Neural cell (in vitro differentiated cells): ENCODE data around the gene FSD1L.

Experiments used
- MXI1 ChIP-seq: fragments of 450-650 bp; conservative IDR thresholded peaks from 2 replicates; pipeline ENCODE4 v1.6.1; 2014; ENCODE audit warnings: antibody characterized with exemption, mild to moderate bottlenecking; ENCODE audit not compliant: poor library complexity, severe bottlenecking
- POLR2AphosphoS5 ChIP-seq: IDR thresholded peaks from 2 replicates; pipeline ENCODE4 v1.6.1; 2012
- TF ChIP-seq, protein P1 (sequence below): fragments of 450-650 bp; IDR thresholded peaks from 2 replicates; pipeline ENCODE4 v1.5.1; 2014; ENCODE audit warnings: antibody characterized with exemption, mild to moderate bottlenecking, moderate library complexity; ENCODE audit not compliant: poor library complexity, severe bottlenecking

DNA sequence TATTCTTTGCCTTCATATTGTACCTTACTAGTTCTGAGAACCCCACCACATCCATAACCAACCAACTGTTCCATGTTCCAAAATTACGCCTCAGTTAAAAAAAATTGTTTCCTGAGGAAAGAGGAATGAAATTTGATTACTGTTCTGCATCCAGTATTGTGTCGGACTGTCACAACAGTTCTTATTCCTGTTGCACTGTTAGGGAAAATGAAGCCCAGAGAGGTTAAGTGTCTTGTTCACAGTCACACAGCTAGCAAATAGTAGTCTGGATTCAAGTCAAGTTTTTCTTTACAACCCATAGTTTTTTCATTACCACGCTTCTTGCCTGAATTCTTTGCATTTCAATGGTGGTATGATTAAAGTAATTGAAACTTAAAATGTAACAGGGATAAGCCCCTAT, 4.4 kb downstream of the FSD1L start:
- no peak for TF ChIP-seq MXI1
- TF ChIP-seq, protein P1, sequence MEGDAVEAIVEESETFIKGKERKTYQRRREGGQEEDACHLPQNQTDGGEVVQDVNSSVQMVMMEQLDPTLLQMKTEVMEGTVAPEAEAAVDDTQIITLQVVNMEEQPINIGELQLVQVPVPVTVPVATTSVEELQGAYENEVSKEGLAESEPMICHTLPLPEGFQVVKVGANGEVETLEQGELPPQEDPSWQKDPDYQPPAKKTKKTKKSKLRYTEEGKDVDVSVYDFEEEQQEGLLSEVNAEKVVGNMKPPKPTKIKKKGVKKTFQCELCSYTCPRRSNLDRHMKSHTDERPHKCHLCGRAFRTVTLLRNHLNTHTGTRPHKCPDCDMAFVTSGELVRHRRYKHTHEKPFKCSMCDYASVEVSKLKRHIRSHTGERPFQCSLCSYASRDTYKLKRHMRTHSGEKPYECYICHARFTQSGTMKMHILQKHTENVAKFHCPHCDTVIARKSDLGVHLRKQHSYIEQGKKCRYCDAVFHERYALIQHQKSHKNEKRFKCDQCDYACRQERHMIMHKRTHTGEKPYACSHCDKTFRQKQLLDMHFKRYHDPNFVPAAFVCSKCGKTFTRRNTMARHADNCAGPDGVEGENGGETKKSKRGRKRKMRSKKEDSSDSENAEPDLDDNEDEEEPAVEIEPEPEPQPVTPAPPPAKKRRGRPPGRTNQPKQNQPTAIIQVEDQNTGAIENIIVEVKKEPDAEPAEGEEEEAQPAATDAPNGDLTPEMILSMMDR, result no peak
- TF ChIP-seq POLR2AphosphoS5, result no peak
